ENCODE results near the gene CHMP2A. TPM values are rescaled to one million over a fixed set of nuclear protein-coding genes. Genes with fewer than 3 reads are reported as not detected.
A peak's percentile ranks its signal among the peaks of the same experiment; 100 is the strongest.

Gene CHMP2A
- total and polyA plus RNA-seq, 2 of the 8 experiments (the other 6 are each of a cell fraction or from before 2014, with no cell fraction given) = 70.0 to 132 TPM

GRCh38 chr19:58558623-58559274, 3.8 kb upstream of the CHMP2A start:
- no peak overlapping the region for H2AFZ ChIP-seq (ENCODE audit: low read length)
- peak overlapping the region; percentile 95 for H2BK12ac ChIP-seq (ENCODE audit: low read depth, low read length)
- peak overlapping the region; percentile 100 for H3K18ac ChIP-seq (ENCODE audit: extremely low read depth, low read length)
- peak overlapping the region; percentile 98 for H3K27ac ChIP-seq (ENCODE audit: low read depth, low read length)
- H2AK5ac ChIP-seq (ENCODE audit: low read depth, low read length) = peak overlapping the region; percentile 84
- H3K23ac ChIP-seq (ENCODE audit: insufficient read length) = no peak overlapping the region
- H2BK120ac ChIP-seq (replicated peaks; ENCODE audit: low read depth, low read length) = no peak overlapping the region
- H3K4me3 ChIP-seq (ENCODE audit: extremely low read depth in 1 of 4, insufficient read depth in 2 of 4, low read depth in 3 of 4, low read length in 4 of 4) = peak overlapping the region; percentile 76 to 97 (median 86)
- peaks cover 0 to 45% (median 22%) of the 10 kb centered on the region in 4 experiments; a peak in 6 of 7 replicates for H3K4me1 ChIP-seq (replicated peaks in 1 of 4; ENCODE audit: control insufficient read depth in 3 of 4, insufficient read depth in 4 of 4, low read length in 3 of 4)
- peak overlapping the region; percentile 78 to 96 for H3K4me2 ChIP-seq (ENCODE audit: insufficient read depth in 1 of 2, low read depth in 2 of 2, low read length in 2 of 2)
- no peaks in the 10 kb centered on the region for H3K9me3 ChIP-seq (ENCODE audit: insufficient read depth in 2 of 2, low read depth in 1 of 2, low read length in 1 of 2)
- H2BK15ac ChIP-seq (ENCODE audit: low read length) = peak overlapping the region; percentile 97
- peaks cover 2% of the 10 kb centered on the region for H3K79me1 ChIP-seq (ENCODE audit: low read depth, low read length)
- peak overlapping the region; percentile 99 for H4K5ac ChIP-seq (ENCODE audit: insufficient read length, low read depth, low read length)
- no peak overlapping the region for H2BK20ac ChIP-seq (ENCODE audit: low read length)
- no peak overlapping the region for H3K14ac ChIP-seq (ENCODE audit: insufficient read length)
- ChIA-PET CTCF (ENCODE audit: partially characterized antibody) (interaction anchor here (0.8 to 7.3 kb wide), 7 partner anchors 14 to 45 kb away, joined by 3 to 35 read pairs (median 5); partner anchors contain the start of gene ZBTB45), POLR2A (ENCODE audit: partially characterized antibody) (interaction anchor here (1.0 to 17.2 kb wide), 10 partner anchors 9 to 166 kb away, joined by 3 to 434 read pairs (median 14); partner anchors contain the start of genes CHMP2A, MZF1, RNF225 and SLC27A5)
- 0% methylated on average over 62 of the region's 76 CpGs; no CpG with 5 or more reads in 1 of the 2 experiments for WGBS, 2 experiments (ENCODE audit: extremely low coverage in 1 of 2, insufficient coverage in 1 of 2, insufficient read length in 1 of 2, insufficient replicate concordance in 2 of 2, low coverage in 1 of 2, low lambda C conversion rate in 2 of 2, missing lambda C conversion rate in 1 of 2)
- H3K36me3 ChIP-seq (ENCODE audit: control insufficient read depth in 2 of 4, insufficient read depth in 4 of 4, low read length in 3 of 4) = peaks cover 6 to 15% (median 10%) of the 10 kb centered on the region in 4 experiments
- H3K79me2 ChIP-seq (ENCODE audit: control insufficient read depth in 1 of 2, insufficient read depth in 2 of 2, low read length in 2 of 2) = peaks cover 7 to 19% of the 10 kb centered on the region in 2 experiments
- H3K9ac ChIP-seq (replicated peaks in 1 of 4; ENCODE audit: extremely low read depth in 1 of 4, low read depth in 3 of 4, low read length in 3 of 4) = peak overlapping the region; percentile 98 to 100 (median 98)
- H3K4ac ChIP-seq (replicated peaks; ENCODE audit: insufficient read length, low read depth, low read length) = peak overlapping the region; percentile 95
- H4K8ac ChIP-seq (ENCODE audit: extremely low read depth, insufficient read depth, low read length) = peak overlapping the region; percentile 99
- FAIRE-seq (peak; percentile 62), DNase-seq (ENCODE audit: low read depth in 1 of 2, low spot score in 2 of 2) (peak; percentile 97 to 100)
- peaks cover 0 to 7% of the 10 kb centered on the region in 2 experiments for H4K20me1 ChIP-seq (replicated peaks in 1 of 2; ENCODE audit: control insufficient read depth in 1 of 2, insufficient read depth in 2 of 2, low read length in 2 of 2)
- H3K27me3 ChIP-seq (replicated peaks in 1 of 4; ENCODE audit: control insufficient read depth in 3 of 4, extremely low read depth in 1 of 4, insufficient read depth in 3 of 4, low read length in 3 of 4) = peaks cover 0 to 14% (median 5%) of the 10 kb centered on the region in 4 experiments; a peak in 4 of 7 replicates
- H3K56ac ChIP-seq (replicated peaks; ENCODE audit: insufficient read length, low read depth, low read length) = peak overlapping the region; percentile 98
- H2BK5ac ChIP-seq (ENCODE audit: low read depth, low read length) = peak overlapping the region; percentile 100
- H3K23me2 ChIP-seq (ENCODE audit: low read depth, low read length) = peaks cover 35% of the 10 kb centered on the region
- peak overlapping the region; percentile 100 for H4K91ac ChIP-seq (replicated peaks; ENCODE audit: insufficient read length, low read length)
- TF ChIP-seq POLR2AphosphoS5 (IDR thresholded peaks at IDR 0.05; ENCODE audit: low read depth, low read length) (peak; percentile 65), KDM1A (IDR thresholded peaks at IDR 0.05; ENCODE audit: borderline replicate concordance, low read length) (no peak), KDM4A (IDR thresholded peaks at IDR 0.05; ENCODE audit: low read depth, low read length, severe bottlenecking) (peak; percentile 25), PHF8 (conservative IDR thresholded peaks at IDR 0.05; ENCODE audit: low read depth, low read length) (peak; percentile 83), GABPA (IDR thresholded peaks at IDR 0.05; ENCODE audit: borderline replicate concordance, insufficient read depth, low read length) (peak; percentile 84; the same call in 1 of the 2 replicates), SP2 (IDR thresholded peaks at IDR 0.05; ENCODE audit: low read length) (no peak), ATF2 (IDR thresholded peaks at IDR 0.05; ENCODE audit: low read length) (0 out of 2 replicates have a peak, but pooled peaks have one; percentile 14), SP4 (IDR thresholded peaks at IDR 0.05; ENCODE audit: low read length) (peak; percentile 49; the same call in 1 of the 2 replicates), NRF1 (IDR thresholded peaks at IDR 0.05; ENCODE audit: low read depth, low read length) (peak; percentile 85), MAX (IDR thresholded peaks at IDR 0.05) (no peak; the same call in none of the 2 replicates)

All from H1 (cell line).